H1 (cell line): ENCODE results near the gene AGBL4. TPM values are rescaled to one million over a fixed set of nuclear protein-coding genes. Genes with fewer than 3 reads are reported as not detected.

Source experiments
- ATF3 ChIP-seq: IDR thresholded peaks from 2 replicates; pipeline ENCODE4 v1.6.1; 2011; ENCODE audit warnings: low read depth, mild to moderate bottlenecking, low read length; ENCODE audit not compliant: insufficient read depth
- BCL11A ChIP-seq, 2 experiments: IDR thresholded peaks; one replicate each; pipeline ENCODE4 v1.6.1; 2011; ENCODE audit warnings: low read depth in 2 of 2, low read length in 2 of 2, mild to moderate bottlenecking in 2 of 2
- CHD1 ChIP-seq: IDR thresholded peaks from 2 replicates; pipeline ENCODE4 v1.6.1; 2012; ENCODE audit warnings: low read depth, low read length, improper control_type of control experiment
- EP300 ChIP-seq, 2 experiments: IDR thresholded peaks; 1 replicate in 1 of 2; 2 replicates in 1 of 2; pipeline ENCODE4 v1.6.1; 2011 to 2012; ENCODE audit warnings: low read depth in 2 of 2, low read length in 2 of 2, mild to moderate bottlenecking in 2 of 2, borderline replicate concordance in 1 of 2, inconsistent platforms in 1 of 2, moderate library complexity in 1 of 2
- KDM1A ChIP-seq: fragments of 200-600, 300-600 bp; sonication (generic); IDR thresholded peaks from 2 replicates; pipeline ENCODE4 v1.7.1; 2016; ENCODE audit warnings: mild to moderate bottlenecking, low read length, borderline replicate concordance
- SIN3A ChIP-seq, 2 experiments: IDR thresholded peaks in 1 of 2; conservative IDR thresholded peaks in 1 of 2; 2 replicates each; pipeline ENCODE4 v1.6.1; 2011 to 2012; ENCODE audit warnings: low read length in 2 of 2, improper control_type of control experiment in 1 of 2, low read depth in 1 of 2, mild to moderate bottlenecking in 1 of 2
- TAF1 ChIP-seq: IDR thresholded peaks from 2 replicates; pipeline ENCODE4 v1.6.1; 2011; ENCODE audit warnings: mild to moderate bottlenecking, low read depth, low read length
- polyA plus RNA-seq, 7 experiments: library from polyadenylated mRNA; depleted of rRNA in 3 of 7; stranded (reverse) in 5 of 7; unstranded in 2 of 7; fragments of >200 nt in 5 of 7; fragments of 200-250 nt in 2 of 7; gene quantifications; 1 replicate in 5 of 7; 2 replicates in 1 of 7; 4 replicates in 1 of 7; pipeline versions ENCODE4 v1.2.1 to v1.2.3, GENCODE V29; 2011 to 2013; ENCODE audit warnings: missing spikeins in 2 of 7, mixed read lengths in 2 of 7
- total RNA-seq: library from RNA; stranded (reverse); fragmentation: NEBNext Ultra II Directional; extraction: Animal tissue kit (Norgen Biotek cat#: 25700); gene quantifications from 2 replicates; pipeline ENCODE4 v1.2.1, GENCODE V29; 2021

AGBL4 gene
- total and polyA plus RNA-seq, 2 of the 8 experiments (the other 6 are each of a cell fraction or from before 2014, with no cell fraction given), result 0.41 to 0.45 TPM

GRCh38 chr1:48540587-48540986, 1483.2 kb downstream of the AGBL4 start (continued):
- TF ChIP-seq KDM1A (no peak), BCL11A (IDR thresholded peaks at IDR 0.05; ENCODE audit: low read depth in 2 of 2, low read length in 2 of 2) (no peak), TAF1 (no peak), ATF3 (no peak), CHD1 (no peak), SIN3A (conservative IDR thresholded peaks at IDR 0.05 in 1 of 2, IDR thresholded peaks at IDR 0.05 in 1 of 2; ENCODE audit: low read depth in 1 of 2, low read length in 2 of 2) (no peak), EP300 (IDR thresholded peaks at IDR 0.05; ENCODE audit: borderline replicate concordance in 1 of 2, low read depth in 2 of 2, low read length in 2 of 2) (no peak)
